ENCODE data around the gene ATAD1.

DNA sequence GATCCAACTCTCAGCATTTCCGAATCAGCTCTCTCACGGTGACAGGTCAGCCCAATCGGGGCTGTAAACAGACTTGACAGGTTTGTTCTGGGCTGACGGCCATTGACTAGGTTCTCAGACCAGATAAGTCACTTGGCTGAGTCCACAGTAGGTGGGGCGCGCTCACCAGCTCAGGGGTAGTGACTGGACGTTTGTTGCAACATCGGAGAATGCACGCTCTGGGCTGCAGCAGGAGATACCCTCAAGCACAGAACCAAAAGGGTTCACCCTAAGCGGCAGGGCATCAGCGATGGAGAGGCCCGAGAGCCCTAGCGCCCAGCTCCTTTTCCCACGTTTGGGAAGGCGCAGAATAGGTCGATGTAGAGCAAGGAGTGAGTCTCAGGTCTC lies 43.5 kb upstream of the ATAD1 start:
- no peak for TF ChIP-seq CTCF (IDR thresholded peaks at IDR 0.05)
- TF ChIP-seq POLR2AphosphoS5 (IDR thresholded peaks at IDR 0.05) = no peak
- TF ChIP-seq POLR2A (IDR thresholded peaks at IDR 0.05) = no peak
- TF ChIP-seq EP300 (IDR thresholded peaks at IDR 0.05) = no peak
